ENCODE measurements around the gene SLFN12L. TPM values are rescaled to one million over a fixed set of nuclear protein-coding genes. Genes with fewer than 3 reads are reported as not detected.
A peak's percentile ranks its signal among the peaks of the same experiment; 100 is the strongest.

SLFN12L gene
- total and polyA plus RNA-seq, 9 of the 15 experiments (the other 6 are each of a cell fraction or from before 2014, with no cell fraction given) = 0.04 to 0.31 (median 0.08) TPM; not detected in 3

DNA sequence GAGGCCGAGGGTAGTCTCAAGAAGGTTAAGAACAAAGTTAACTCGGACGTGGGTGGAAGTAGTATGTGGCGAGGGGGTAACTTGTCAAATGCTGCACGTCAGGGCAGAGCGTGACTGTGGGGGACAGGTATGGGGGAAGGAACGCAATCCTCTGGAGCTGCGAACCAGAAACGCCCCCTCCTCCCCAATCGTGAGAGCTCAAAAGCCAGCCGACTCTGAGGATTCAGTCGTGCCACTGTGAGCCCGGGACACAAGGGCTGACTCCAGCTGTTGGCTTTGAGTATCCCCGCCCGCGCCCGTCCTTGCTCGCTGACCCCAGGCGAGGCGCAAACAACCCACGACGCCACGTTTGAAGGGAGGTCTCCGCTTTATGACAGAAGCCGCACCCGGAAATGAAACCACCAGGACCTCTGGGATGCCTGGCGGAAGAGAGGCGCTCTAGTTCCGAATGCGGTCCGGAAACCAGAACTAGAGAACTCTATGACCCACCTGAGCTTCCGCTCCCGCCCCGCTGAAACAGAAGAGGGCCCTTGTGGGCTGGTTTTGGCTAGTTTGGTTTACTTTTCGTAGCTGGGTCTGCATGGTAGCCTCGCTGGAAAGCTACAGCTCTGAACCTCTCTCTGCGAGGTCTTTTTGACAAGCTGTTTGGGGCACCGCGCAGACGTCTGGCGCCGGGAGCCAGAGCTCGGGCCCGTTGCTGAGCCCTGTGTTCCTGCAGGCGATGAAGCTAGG lies 40.9 kb upstream of the SLFN12L start, which contains the start of gene PEX12:
PEX12 (minus strand) TSS at position 375 of the 732 bp plus-strand sequence. CDS start 550 bp downstream, outside the sequence.
- under 1% methylated on average over 45 of the region's 45 CpGs for WGBS (ENCODE audit: insufficient coverage, low coverage, missing lambda C conversion rate)
- Histone ChIP-seq H3K9me3 (replicated peaks; ENCODE audit: control insufficient read depth, insufficient read depth, low read depth, low read length) (no peaks in the 10 kb centered on the region), H3K9me1 (ENCODE audit: control insufficient read depth, insufficient read depth, low read length) (no peaks in the 10 kb centered on the region), H3K27ac (ENCODE audit: extremely low read depth, low read depth, low read length) (peak within 1 kb of the TSS; percentile 95), H2AFZ (ENCODE audit: low read depth, low read length) (peak within 1 kb of the TSS; percentile 81), H3K27me3 (ENCODE audit: control insufficient read depth in 2 of 2, insufficient read depth in 2 of 2, low read length in 2 of 2) (no peaks in the 10 kb centered on the region), H3K36me3 (ENCODE audit: control insufficient read depth, insufficient read depth, low read length) (peaks cover 36% of the 10 kb centered on the region), H3K4me1 (replicated peaks in 1 of 2; ENCODE audit: control insufficient read depth in 2 of 2, insufficient read depth in 2 of 2, low read length in 2 of 2) (peaks cover 3 to 22% of the 10 kb centered on the region in 2 experiments; a peak in 3 of 5 replicates), H3K4me3 (peak within 1 kb of the TSS; percentile 77), H4K20me1 (replicated peaks; ENCODE audit: control insufficient read depth, insufficient read depth, low read length) (no peaks in the 10 kb centered on the region), H3K79me2 (ENCODE audit: control insufficient read depth, insufficient read depth, low read length) (peaks cover 41% of the 10 kb centered on the region), H3K9ac (ENCODE audit: insufficient read depth in 1 of 2, low read depth in 2 of 2, low read length in 2 of 2) (peak within 1 kb of the TSS; percentile 97 to 99), H3K4me2 (ENCODE audit: insufficient read depth, low read length) (peak within 1 kb of the TSS; percentile 97)
- ChIA-PET POLR2A (interaction anchor here (0.6 to 7.9 kb wide), 19 partner anchors 11 to 1158 kb away, joined by 3 to 132 read pairs (median 4); partner anchors contain the start of genes AP2B1, SLFN12L and SLFN14), CTCF (ENCODE audit: low intra/inter-chr PET ratio) (no interaction called here)
- BruUV-seq (replicated peaks) = no TSS peak
- FAIRE-seq (peak; percentile 98), ATAC-seq (peak; percentile 90), DNase-seq (ENCODE audit: extremely low read depth in 1 of 4, low spot score in 3 of 4) (peak; percentile 78 to 97 (median 83))
- in situ Hi-C loops (cut with MboI) (no loop called here), intact Hi-C loops (cut with micrococcal nuclease) (loop anchor here (1.0 kb wide), 2 partner anchors 8 to 9 kb away; partner anchors contain the start of gene AP2B1)
- TF ChIP-seq FOSL1 (tag; conservative IDR thresholded peaks at IDR 0.05) (0 out of 2 replicates have a peak, but pooled peaks have one; percentile 16), CEBPG (CRISPR knock-in tag; IDR thresholded peaks at IDR 0.05) (no peak), CEBPG (tag; conservative IDR thresholded peaks at IDR 0.05 in 1 of 2, IDR thresholded peaks at IDR 0.05 in 1 of 2) (no peak), ARID4B (CRISPR knock-in tag; IDR thresholded peaks at IDR 0.05) (peak; percentile 77), BRD9 (IDR thresholded peaks at IDR 0.05; ENCODE audit: low read depth, partially characterized antibody) (peak; percentile 64), PHF8 (IDR thresholded peaks at IDR 0.05; ENCODE audit: borderline replicate concordance, low read length) (peak; percentile 85), CHD2 (IDR thresholded peaks at IDR 0.05; ENCODE audit: low read depth, low read length) (no peak; the same call in 1 of the 2 replicates), NFRKB (IDR thresholded peaks at IDR 0.05; ENCODE audit: low read depth) (peak; percentile 93), TRIM24 (IDR thresholded peaks at IDR 0.05) (peak in 1 of 2 experiments; percentile 64; a peak in 2 of 4 replicates), RBM22 (IDR thresholded peaks at IDR 0.05; ENCODE audit: low read depth, low read length, poor library complexity, severe bottlenecking) (no peak), ZNF274 (IDR thresholded peaks at IDR 0.05; ENCODE audit: borderline replicate concordance, low read depth, low read length) (no peak), ZNF740 (CRISPR knock-in tag; IDR thresholded peaks at IDR 0.05) (no peak), ZNF740 (tag; IDR thresholded peaks at IDR 0.05) (no peak), DNMT1 (IDR thresholded peaks at IDR 0.05) (peak; percentile 69; the same call in 1 of the 2 replicates), ZNF146 (CRISPR knock-in tag; IDR thresholded peaks at IDR 0.05; ENCODE audit: unreplicated experiment) (no peak), ZNF79 (CRISPR knock-in tag; IDR thresholded peaks at IDR 0.05; ENCODE audit: low read depth) (no peak), NBN (IDR thresholded peaks at IDR 0.05; ENCODE audit: low read depth) (peak; percentile 56), C11orf30 (IDR thresholded peaks at IDR 0.05; ENCODE audit: low read depth) (peak; percentile 92)

All from K562 (cell line).